Keratinocyte (primary cell): ENCODE results near the gene SLC12A9. TPM values are rescaled to one million over a fixed set of nuclear protein-coding genes. Genes with fewer than 3 reads are reported as not detected.

ENCODE experiments used
- DNase-seq: peaks from one replicate; pipeline ENCODE4 v3.0.0-alpha.2; 2011; ENCODE audit warnings: low read depth, missing footprints, low spot score
- FAIRE-seq: peaks from 2 replicates; lab custom pipeline; 2011; peaks lifted over from hg19 to GRCh38; lab: Jason Lieb, UNC
- H2AFZ ChIP-seq: 2 replicates; pipeline ENCODE4 v1.6.0; 2012; ENCODE audit warnings: low read length, control low read depth, inconsistent platforms; ENCODE audit not compliant: control insufficient read depth
- H3K27ac ChIP-seq: 2 replicates; pipeline ENCODE4 v1.5.1; 2011; ENCODE audit warnings: low read length; ENCODE audit not compliant: control insufficient read depth, insufficient read depth
- H3K27me3 ChIP-seq: 3 replicates; pipeline ENCODE4 v1.6.0; 2011; ENCODE audit warnings: low read length; ENCODE audit not compliant: control insufficient read depth, insufficient read depth; ENCODE audit errors: extremely low read depth
- H3K36me3 ChIP-seq, 2 experiments: 2 replicates in 1 of 2; 3 replicates in 1 of 2; pipeline ENCODE4 v1.5.1; 2011; ENCODE audit warnings: low read length in 2 of 2, mild to moderate bottlenecking in 1 of 2; ENCODE audit not compliant: control insufficient read depth in 2 of 2, insufficient read depth in 2 of 2; ENCODE audit errors: extremely low read depth in 1 of 2
- H3K4me1 ChIP-seq: 3 replicates; pipeline ENCODE4 v1.5.1; 2011; ENCODE audit warnings: low read length; ENCODE audit not compliant: control insufficient read depth, insufficient read depth; ENCODE audit errors: extremely low read depth
- H3K4me2 ChIP-seq: 3 replicates; pipeline ENCODE4 v1.6.0; 2011; ENCODE audit warnings: low read depth, low read length; ENCODE audit not compliant: control insufficient read depth, insufficient read depth; ENCODE audit errors: extremely low read depth
- H3K4me3 ChIP-seq, 3 experiments: fragments of 200-600 bp in 1 of 3; sonication (generic) in 1 of 3; 2 replicates in 2 of 3; 3 replicates in 1 of 3; pipeline ENCODE4 v1.5.1; 2011 to 2016; ENCODE audit warnings: low read length in 3 of 3, mild to moderate bottlenecking in 3 of 3, control low read depth in 2 of 3, inconsistent platforms in 1 of 3, low read depth in 1 of 3, mixed read lengths in 1 of 3, mixed run types in 1 of 3, moderate library complexity in 1 of 3; ENCODE audit not compliant: control insufficient read depth in 2 of 3, insufficient read depth in 2 of 3; ENCODE audit errors: extremely low read depth in 1 of 3
- H3K79me2 ChIP-seq: 2 replicates; pipeline ENCODE4 v1.6.0; 2012; ENCODE audit warnings: low read length; ENCODE audit not compliant: control insufficient read depth, insufficient read depth
- H3K9ac ChIP-seq: 3 replicates; pipeline ENCODE4 v1.6.0; 2011; ENCODE audit warnings: low read length; ENCODE audit not compliant: control insufficient read depth, insufficient read depth; ENCODE audit errors: extremely low read depth
- H3K9me1 ChIP-seq: 3 replicates; pipeline ENCODE4 v1.6.0; 2011; ENCODE audit warnings: low read length; ENCODE audit not compliant: control insufficient read depth, insufficient read depth; ENCODE audit errors: extremely low read depth
- H3K9me3 ChIP-seq: 2 replicates; pipeline ENCODE4 v1.5.1; 2012; ENCODE audit warnings: low read depth, low read length; ENCODE audit not compliant: control insufficient read depth
- H4K20me1 ChIP-seq: 3 replicates; pipeline ENCODE4 v1.6.0; 2011; ENCODE audit warnings: low read length; ENCODE audit not compliant: control insufficient read depth, insufficient read depth; ENCODE audit errors: extremely low read depth
- EZH2 ChIP-seq: IDR thresholded peaks from one replicate; pipeline ENCODE4 v1.6.1; 2012; ENCODE audit warnings: inconsistent platforms, mild to moderate bottlenecking, low read length, moderate library complexity
- dilution Hi-C: fragments of 300-500 bp; cut with MboI; formaldehyde crosslinking; loops from one replicate; pipeline ENCODE4 v1.7.0; 2020; ENCODE audit warnings: low sequenced_read_pairs; ENCODE audit not compliant: extremely low pct_ligation_motif_present
- polyA plus RNA-seq, 5 experiments: library from polyadenylated mRNA; depleted of rRNA in 3 of 5; stranded (reverse) in 3 of 5; stranded (forward) in 1 of 5; unstranded in 1 of 5; fragments of >200 nt; gene quantifications; 1 replicate in 1 of 5; 2 replicates in 3 of 5; 3 replicates in 1 of 5; pipeline versions ENCODE4 v1.2.1 to v1.2.3, GENCODE V29; 2011 to 2012; ENCODE audit warnings: missing spikeins in 2 of 5, low read depth in 1 of 5, low replicate concordance in 1 of 5
- TF ChIP-seq, protein P1 (sequence below), 3 experiments: IDR thresholded peaks in 1 of 3; conservative IDR thresholded peaks in 1 of 3; optimal IDR thresholded peaks in 1 of 3; 2 replicates in 2 of 3; 3 replicates in 1 of 3; pipeline versions ENCODE3 to v1.5.1; 2011; ENCODE audit warnings: low read length in 3 of 3, mild to moderate bottlenecking in 3 of 3, moderate library complexity in 2 of 3, control low read depth in 1 of 3, inconsistent platforms in 1 of 3; ENCODE audit not compliant: insufficient read depth in 2 of 3; ENCODE audit errors: extremely low read depth in 1 of 3

The SLC12A9 gene
- polyA plus RNA-seq, 1 donor (not counting 4 experiments of a cell fraction or from before 2014, with no cell fraction given): 19.8 TPM

DNA sequence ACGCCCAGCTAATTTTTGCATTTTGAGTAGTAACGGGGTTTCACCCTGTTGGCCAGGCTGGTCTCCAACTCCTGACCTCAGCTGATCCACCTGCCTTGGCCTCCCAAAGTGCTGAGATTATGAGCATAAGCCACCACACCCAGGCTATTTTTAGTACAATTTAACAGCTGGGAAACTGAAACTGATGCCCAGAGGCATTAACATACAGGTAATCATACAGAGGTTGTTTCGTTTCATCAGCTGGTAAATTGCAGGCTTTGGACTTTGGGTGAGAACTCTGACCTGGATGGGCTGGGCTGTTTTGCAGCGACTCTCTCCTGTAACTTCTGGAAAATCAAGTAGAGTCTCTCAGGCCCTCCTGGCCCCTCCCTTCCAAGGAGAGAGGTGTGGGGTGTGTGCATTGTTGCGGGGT lies 49.4 kb downstream of the SLC12A9 start:
- dilution Hi-C loops: no loop called here
- Histone ChIP-seq H2AFZ (no peak overlapping the region), H3K9ac (no peak overlapping the region), H3K9me3 (no peaks in the 10 kb centered on the region), H3K27ac (no peak overlapping the region), H3K79me2 (no peaks in the 10 kb centered on the region), H3K4me2 (no peak overlapping the region), H3K9me1 (no peaks in the 10 kb centered on the region), H4K20me1 (no peaks in the 10 kb centered on the region), H3K36me3 (no peaks in the 10 kb centered on the region), H3K4me1 (no peaks in the 10 kb centered on the region), H3K27me3 (peaks cover 16% of the 10 kb centered on the region), H3K4me3 (no peak overlapping the region)
- FAIRE-seq (no peak), DNase-seq (no peak)
- TF ChIP-seq EZH2: no peak
- TF ChIP-seq, protein P1, sequence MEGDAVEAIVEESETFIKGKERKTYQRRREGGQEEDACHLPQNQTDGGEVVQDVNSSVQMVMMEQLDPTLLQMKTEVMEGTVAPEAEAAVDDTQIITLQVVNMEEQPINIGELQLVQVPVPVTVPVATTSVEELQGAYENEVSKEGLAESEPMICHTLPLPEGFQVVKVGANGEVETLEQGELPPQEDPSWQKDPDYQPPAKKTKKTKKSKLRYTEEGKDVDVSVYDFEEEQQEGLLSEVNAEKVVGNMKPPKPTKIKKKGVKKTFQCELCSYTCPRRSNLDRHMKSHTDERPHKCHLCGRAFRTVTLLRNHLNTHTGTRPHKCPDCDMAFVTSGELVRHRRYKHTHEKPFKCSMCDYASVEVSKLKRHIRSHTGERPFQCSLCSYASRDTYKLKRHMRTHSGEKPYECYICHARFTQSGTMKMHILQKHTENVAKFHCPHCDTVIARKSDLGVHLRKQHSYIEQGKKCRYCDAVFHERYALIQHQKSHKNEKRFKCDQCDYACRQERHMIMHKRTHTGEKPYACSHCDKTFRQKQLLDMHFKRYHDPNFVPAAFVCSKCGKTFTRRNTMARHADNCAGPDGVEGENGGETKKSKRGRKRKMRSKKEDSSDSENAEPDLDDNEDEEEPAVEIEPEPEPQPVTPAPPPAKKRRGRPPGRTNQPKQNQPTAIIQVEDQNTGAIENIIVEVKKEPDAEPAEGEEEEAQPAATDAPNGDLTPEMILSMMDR (optimal IDR thresholded peaks at IDR 0.05 in 1 of 3, IDR thresholded peaks at IDR 0.05 in 1 of 3, conservative IDR thresholded peaks at IDR 0.05 in 1 of 3; ENCODE audit: extremely low read depth in 1 of 3, insufficient read depth in 2 of 3, low read length in 3 of 3): no peak

DNA sequence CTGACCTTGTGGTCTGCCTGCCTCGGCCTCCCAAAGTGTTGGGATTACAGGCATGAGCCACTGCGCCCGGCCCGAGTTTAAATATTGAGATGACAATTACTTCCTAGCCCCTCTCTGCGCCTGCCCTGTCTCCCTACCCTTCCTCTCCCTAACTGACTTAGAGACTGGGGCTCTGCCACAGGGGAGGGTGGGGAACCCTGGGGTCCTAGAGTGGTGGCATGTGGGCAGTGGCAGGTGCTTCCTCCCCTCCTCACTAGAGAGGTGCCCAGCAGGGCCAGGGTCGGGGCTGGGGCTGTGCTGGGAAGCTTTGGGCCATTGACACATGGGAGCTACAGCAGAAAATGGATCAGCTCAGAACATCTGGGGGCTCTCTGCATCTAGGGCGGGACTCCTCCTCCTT lies 50.1 kb downstream of the SLC12A9 start:
- Histone ChIP-seq H4K20me1 (no peaks in the 10 kb centered on the region), H3K4me2 (no peak overlapping the region), H3K9me3 (no peaks in the 10 kb centered on the region), H3K9ac (no peak overlapping the region), H3K79me2 (no peaks in the 10 kb centered on the region), H3K27ac (no peak overlapping the region), H3K4me1 (no peaks in the 10 kb centered on the region), H3K9me1 (no peaks in the 10 kb centered on the region), H3K4me3 (no peak overlapping the region), H2AFZ (no peak overlapping the region), H3K36me3 (no peaks in the 10 kb centered on the region), H3K27me3 (peaks cover 10% of the 10 kb centered on the region)
- FAIRE-seq (no peak), DNase-seq (no peak)
- dilution Hi-C loops: no loop called here
- TF ChIP-seq, protein P1 (optimal IDR thresholded peaks at IDR 0.05 in 1 of 3, IDR thresholded peaks at IDR 0.05 in 1 of 3, conservative IDR thresholded peaks at IDR 0.05 in 1 of 3; ENCODE audit: extremely low read depth in 1 of 3, insufficient read depth in 2 of 3, low read length in 3 of 3): no peak
- TF ChIP-seq EZH2: no peak
